Stimulated activated CD4-positive, alpha-beta T cell treated with anti-CD3 and anti-CD28 coated beads, TNF-alpha, amount 100 ng/mL, for 4 hours (primary cell): ENCODE results near the gene ITPR2.
"Not testable (repeated sequence)": the region's sequence is repeated elsewhere in the genome, so short reads cannot be mapped to it uniquely, and the experiment has no call there.

ENCODE experiments used
- DNase-seq, 3 experiments: peaks; one replicate each; pipeline ENCODE4 v3.0.0-alpha.2; 2020; ENCODE audit warnings: low read depth in 3 of 3

The ITPR2 gene

GRCh38 chr12:26789731-26790644, 43.0 kb downstream of the ITPR2 start:
- no peak for DNase-seq

- no peak for DNase-seq
Observed at GRCh38 chr12:26786865-26787514, 46.0 kb downstream of the ITPR2 start.

- no peak for DNase-seq
Observed at GRCh38 chr12:26786491-26786864, 46.5 kb downstream of the ITPR2 start.

GRCh38 chr12:26783816-26784379, 49.1 kb downstream of the ITPR2 start:
- not testable (repeated sequence) for DNase-seq

GRCh38 chr12:26783131-26783526, 49.9 kb downstream of the ITPR2 start:
- no peak for DNase-seq

GRCh38 chr12:26782372-26783130, 50.4 kb downstream of the ITPR2 start:
- DNase-seq, result no peak

GRCh38 chr12:26780656-26781055, 52.3 kb downstream of the ITPR2 start:
- DNase-seq, result not testable (repeated sequence)

GRCh38 chr12:26778173-26778775, 54.7 kb downstream of the ITPR2 start:
- DNase-seq, result not testable (repeated sequence)

GRCh38 chr12:26777236-26777635, 55.8 kb downstream of the ITPR2 start:
- no peak for DNase-seq

GRCh38 chr12:26775991-26776390, 57.0 kb downstream of the ITPR2 start:
- not testable (repeated sequence) for DNase-seq

GRCh38 chr12:26773313-26774104, 59.5 kb downstream of the ITPR2 start:
- no peak for DNase-seq

- DNase-seq, result no peak
Observed at GRCh38 chr12:26771861-26772260, 61.1 kb downstream of the ITPR2 start.

- DNase-seq, result no peak
Observed at GRCh38 chr12:26770239-26771070, 62.5 kb downstream of the ITPR2 start.

- DNase-seq, result no peak
Observed at GRCh38 chr12:26769611-26770010, 63.4 kb downstream of the ITPR2 start.

- no peak for DNase-seq
Observed at GRCh38 chr12:26768611-26769603, 64.1 kb downstream of the ITPR2 start.

GRCh38 chr12:26767865-26768264, 65.1 kb downstream of the ITPR2 start:
- no peak for DNase-seq

- DNase-seq, result no peak
Observed at GRCh38 chr12:26767116-26767515, 65.9 kb downstream of the ITPR2 start.

- DNase-seq, result no peak
Observed at GRCh38 chr12:26762186-26762585, 70.8 kb downstream of the ITPR2 start.

- DNase-seq, result no peak
Observed at GRCh38 chr12:26761775-26762174, 71.2 kb downstream of the ITPR2 start.
